Hepatocyte (in vitro differentiated cells): Measurements from ENCODE around the gene FUT9.

Experiments used
- CTCF ChIP-seq: fragments of 200-600 bp; sonication (generic); IDR thresholded peaks from 2 replicates; pipeline ENCODE4 v1.5.1; 2016; ENCODE audit warnings: antibody characterized with exemption, mild to moderate bottlenecking; ENCODE audit not compliant: poor library complexity
- EZH2 ChIP-seq: fragments of 200-600 bp; sonication (generic); IDR thresholded peaks from 2 replicates; pipeline ENCODE4 v1.6.1; 2016; ENCODE audit warnings: antibody characterized with exemption, mild to moderate bottlenecking, borderline replicate concordance

GRCh38 chr6:95978230-95978629, 37.5 kb upstream of the FUT9 start:
- TF ChIP-seq CTCF = no peak
- TF ChIP-seq EZH2 = no peak
